Sciatic nerve (tissue), 2 donors: ENCODE measurements around the gene PEX10. TPM values are rescaled to one million over a fixed set of nuclear protein-coding genes. Genes with fewer than 3 reads are reported as not detected.
"Not testable (repeated sequence)": the region's sequence is repeated elsewhere in the genome, so short reads cannot be mapped to it uniquely, and the experiment has no call there.

ENCODE experiments used
- ATAC-seq: fragments of 200-7000 bp; cut with Tn5 transposase; one replicate; pipeline ENCODE4 v1.9.1; 2020; ENCODE audit warnings: mild to moderate bottlenecking, moderate library complexity
- DNase-seq: peaks from one replicate; pipeline ENCODE4 v3.0.0-alpha.2; 2020; ENCODE audit warnings: low spot score
- intact Hi-C: fragments of 100-400 bp; cut with DNase I; formaldehyde crosslinking; loops from one replicate; pipeline ENCODE4 v1.14.2; 2022
- total RNA-seq: library from RNA; stranded (reverse); fragmentation: NEBNext Ultra II Directional; extraction: Animal tissue kit (Norgen Biotek cat#: 25700); gene quantifications from one replicate; pipeline ENCODE4 v1.2.1, GENCODE V29; 2021
- donor health status: DM: no; HTN: no; CAD: no.
- donor health status: DM: no; HTN: no; CAD: no.

Gene PEX10
- total RNA-seq, 1 donor from 2014 or later: 18.1 TPM

DNA sequence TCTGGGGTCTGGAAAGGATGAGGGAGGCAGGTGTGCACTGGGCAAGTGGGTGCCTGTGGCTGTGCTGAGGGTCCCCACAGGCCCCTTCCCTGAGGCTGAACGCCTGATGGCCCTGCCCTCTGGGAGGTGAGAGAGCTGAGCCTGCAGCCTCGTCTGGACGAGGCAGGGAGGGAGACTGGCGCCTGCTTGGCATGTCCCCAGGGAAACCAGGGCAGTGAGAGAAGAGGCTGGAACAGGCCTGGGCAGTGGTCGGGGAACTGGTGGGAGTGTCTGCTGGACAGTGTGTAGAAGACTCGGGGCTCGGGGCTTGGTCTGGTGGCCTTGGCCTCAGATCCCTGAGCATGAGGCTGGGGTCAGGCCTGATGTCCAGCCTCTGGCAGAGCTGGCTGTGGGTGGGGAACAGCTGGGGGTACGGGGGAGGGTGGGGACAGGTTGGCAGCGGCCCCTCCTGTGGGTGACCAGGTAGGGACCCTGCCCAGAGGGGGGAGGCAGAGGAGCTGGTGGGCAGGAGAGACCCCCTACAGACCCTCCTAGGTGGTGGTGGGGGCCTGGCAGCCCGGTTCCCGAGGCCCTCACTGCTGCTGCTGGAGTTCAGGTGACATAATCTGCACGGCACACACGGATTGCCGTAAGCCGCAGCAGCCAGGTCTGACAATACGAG, 32.9 kb upstream of the PEX10 start:
- DNase-seq (no peak), ATAC-seq (no peak)
- intact Hi-C loops: no loop called here

DNA sequence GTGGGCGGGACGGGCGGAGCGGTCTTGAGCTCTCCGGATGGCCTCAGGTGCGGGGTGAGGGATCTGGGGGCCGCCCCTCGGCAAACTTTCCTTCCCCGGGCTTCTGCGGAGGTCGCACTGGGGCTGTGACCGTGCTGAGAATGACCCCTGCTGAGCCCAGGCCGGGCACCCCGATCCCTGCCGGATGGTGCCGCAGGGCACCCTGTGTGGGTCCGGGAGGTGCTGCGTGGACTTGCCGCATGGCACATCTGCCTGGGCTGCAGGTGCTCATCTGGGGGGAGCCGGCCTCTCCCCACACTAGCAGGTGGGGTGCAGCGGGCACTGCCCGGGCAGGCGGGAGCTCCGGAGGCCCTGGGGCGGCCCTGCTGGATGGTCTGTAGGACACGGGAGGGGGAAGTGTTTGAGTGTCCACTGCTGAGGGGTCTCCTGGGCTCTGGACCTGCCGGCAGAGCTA, 31.8 kb upstream of the PEX10 start:
- ATAC-seq: no peak
- intact Hi-C loops: no loop called here
- no peak for DNase-seq

DNA sequence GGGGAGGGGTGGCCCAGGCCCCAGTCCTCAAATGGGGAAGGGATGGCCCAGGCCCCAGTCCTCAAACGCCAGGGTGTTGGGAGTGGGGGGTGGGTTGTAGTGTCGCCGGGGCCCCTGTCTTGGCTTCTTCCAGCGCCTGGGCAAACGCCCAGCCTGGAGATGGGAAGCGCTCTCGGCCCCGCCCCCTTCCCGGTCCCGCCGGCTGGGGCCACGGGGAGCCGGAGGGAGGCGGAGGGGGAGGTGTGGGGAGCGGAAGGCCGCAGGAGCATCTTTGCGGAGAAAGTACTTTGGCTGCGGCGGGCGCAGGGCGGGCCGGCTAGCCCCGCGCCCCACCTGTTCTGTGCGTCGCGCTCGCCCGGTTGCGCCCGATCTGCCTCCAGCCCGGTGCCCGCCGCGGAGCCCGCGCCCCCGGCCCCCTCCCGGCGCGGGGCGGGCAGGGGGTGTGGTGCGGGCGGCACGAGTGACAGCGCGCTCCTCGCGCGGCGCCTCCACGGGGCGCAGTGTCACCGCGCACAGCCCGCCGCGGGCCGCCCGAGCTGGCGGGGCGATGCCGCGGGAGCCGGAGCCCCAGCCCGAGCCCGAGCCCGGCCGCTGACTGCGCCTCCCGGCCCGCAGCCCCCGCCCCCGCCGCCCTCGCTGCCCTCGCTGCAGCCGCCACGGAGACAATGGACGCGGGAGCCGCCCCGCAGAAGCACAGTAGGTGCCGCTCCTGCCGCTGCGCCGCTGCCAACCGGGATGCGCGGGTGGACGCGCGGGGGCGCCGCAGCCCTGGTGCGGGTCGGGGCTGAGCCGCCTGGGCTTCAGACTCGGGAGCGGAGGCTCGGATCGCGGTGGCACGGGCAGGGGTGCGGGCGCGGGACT, 31.1 kb upstream of the PEX10 start:
- ATAC-seq (no peak), DNase-seq (no peak)
- intact Hi-C loops: no loop called here

DNA sequence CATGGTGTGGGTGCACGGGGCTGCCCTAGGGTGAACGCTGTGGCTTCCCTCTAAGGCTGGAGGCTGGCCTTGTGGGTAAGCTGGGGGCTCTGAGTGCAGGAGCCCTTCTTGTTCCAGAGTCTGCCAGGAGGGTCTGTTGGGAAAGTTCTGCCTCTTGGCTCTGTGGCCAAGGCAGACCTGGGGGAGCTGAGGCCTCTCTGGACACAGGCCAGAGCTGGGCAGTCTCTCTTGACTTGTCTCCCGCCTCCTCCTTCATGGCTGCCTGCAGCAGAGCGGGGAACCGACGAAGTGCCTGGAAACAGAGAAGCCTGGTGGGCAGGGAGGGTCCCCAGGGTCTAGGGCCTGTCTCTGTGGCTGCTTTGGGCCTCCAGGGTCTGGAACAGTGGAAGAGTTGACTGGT, 30.3 kb upstream of the PEX10 start:
- no peak for DNase-seq
- intact Hi-C loops: no loop called here
- no peak for ATAC-seq

DNA sequence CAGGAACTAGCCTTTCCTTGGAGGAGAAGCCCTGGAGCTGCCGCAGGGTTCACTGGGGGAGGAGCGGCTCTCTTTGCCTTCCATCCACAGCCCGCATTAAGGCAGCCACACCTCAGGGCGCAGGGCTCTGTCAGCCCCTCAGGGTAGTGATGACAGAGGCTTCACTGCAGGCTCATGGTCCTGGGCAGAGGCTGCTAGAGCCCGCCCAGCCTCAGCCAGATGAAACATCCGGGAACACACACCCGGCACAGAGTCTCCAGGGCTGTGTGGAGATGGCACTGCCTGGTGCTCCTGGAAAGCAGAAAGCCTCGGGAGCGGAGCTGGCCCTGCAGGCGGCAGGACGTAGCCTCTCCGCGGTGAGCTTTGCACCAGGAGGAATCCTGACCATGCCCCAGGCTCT, 29.4 kb upstream of the PEX10 start:
- DNase-seq (no peak), ATAC-seq (no peak)
- intact Hi-C loops: no loop called here

DNA sequence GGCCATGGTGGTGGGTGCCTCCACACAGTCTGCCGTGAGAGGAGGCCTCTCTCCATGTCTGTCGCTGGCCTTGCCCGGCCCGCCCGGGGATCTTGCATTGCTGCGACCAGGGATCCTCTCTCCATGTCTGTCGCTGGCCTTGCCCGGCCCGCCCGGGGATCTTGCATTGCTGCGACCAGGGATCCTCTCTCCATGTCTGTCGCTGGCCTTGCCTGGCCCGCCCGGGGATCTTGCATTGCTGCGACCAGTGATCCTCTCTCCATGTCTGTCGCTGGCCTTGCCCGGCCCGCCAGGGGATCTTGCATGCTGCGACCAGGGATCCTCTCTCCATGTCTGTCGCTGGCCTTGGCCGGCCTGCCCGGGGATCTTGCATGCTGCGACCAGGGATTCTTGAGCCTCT, 28.0 kb upstream of the PEX10 start:
- DNase-seq, ATAC-seq, intact Hi-C loops: not testable (repeated sequence)

DNA sequence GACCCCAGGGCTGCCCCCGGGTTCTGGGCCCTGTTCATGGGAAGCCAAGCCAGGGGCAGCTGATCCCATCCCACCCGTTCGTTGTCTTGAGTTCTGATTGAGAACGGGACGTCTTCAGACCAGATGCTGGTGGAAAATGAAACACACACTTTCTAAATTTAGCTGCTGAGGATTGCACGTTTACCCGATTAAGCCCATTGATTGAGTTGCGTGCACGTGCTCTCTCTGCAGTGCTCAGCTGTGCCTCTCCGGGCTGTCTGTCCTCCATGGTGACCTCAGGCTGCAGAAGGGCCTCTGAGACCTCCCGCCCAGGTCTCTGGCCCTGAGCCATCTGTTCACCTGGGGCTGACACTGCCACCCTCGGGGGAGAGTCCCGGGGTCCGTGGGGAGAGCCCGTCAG, 27.0 kb upstream of the PEX10 start:
- ATAC-seq (no peak), DNase-seq (no peak)
- intact Hi-C loops: no loop called here

DNA sequence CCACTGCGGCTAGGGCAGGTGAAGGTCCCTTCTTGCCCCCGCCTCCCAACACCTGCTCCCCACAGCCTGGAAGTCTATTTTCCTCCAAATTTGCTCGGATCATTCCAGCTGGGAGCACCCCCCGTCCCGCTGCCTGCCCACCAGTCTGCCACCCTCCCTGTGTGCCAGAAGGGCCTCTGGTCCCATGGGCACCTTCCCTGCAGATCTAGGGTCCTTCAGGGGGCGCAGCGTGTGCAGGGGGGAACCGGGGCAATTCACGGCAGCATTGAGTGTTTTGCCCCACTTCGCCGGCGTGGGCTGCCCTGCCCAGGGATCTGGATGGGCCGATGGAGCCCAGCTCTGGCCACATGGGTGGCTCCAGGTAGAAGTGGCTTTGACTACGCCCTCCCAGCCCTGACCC, 26.3 kb upstream of the PEX10 start:
- intact Hi-C loops: no loop called here
- DNase-seq: no peak
- ATAC-seq: no peak

DNA sequence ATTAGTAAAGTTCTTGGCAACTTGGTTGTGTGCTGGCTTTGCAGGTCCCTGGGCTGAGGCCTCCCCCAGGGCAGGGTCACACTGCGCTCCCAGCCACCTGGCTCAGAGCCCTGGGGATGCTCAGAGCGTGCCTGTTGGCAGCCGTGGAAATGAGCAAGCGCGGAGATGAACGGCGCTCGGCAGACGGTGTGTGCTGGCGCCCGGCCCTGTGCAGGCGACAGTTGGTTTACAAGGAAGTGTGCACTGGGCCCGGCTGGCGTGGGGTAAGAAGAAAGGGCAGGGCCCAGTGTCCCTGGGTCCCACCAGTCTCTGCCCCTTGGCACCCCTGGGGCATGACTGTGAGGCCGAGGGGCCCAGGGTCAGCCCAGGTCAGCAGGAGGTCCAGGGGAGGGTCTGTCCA, 25.7 kb upstream of the PEX10 start:
- DNase-seq (no peak), ATAC-seq (no peak)
- intact Hi-C loops: no loop called here

DNA sequence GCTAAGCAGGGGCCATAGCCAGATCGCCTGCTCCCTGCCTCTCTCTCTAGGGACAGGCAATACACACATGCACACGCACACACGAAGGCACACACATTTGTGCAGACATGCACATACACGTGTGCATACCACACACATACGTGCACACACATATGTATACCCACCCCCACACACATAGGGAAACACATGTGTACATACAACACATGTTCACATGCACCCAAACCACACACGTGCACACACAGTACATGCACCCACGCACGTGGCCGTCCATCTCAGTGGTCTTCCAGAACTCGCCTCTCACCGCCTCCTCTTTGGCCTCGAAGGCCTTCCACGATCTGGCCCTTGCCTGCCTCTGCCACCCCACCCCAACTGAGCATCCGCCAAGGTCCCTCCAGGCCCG, 25.3 kb upstream of the PEX10 start:
- DNase-seq: no peak
- no peak for ATAC-seq
- intact Hi-C loops: no loop called here

DNA sequence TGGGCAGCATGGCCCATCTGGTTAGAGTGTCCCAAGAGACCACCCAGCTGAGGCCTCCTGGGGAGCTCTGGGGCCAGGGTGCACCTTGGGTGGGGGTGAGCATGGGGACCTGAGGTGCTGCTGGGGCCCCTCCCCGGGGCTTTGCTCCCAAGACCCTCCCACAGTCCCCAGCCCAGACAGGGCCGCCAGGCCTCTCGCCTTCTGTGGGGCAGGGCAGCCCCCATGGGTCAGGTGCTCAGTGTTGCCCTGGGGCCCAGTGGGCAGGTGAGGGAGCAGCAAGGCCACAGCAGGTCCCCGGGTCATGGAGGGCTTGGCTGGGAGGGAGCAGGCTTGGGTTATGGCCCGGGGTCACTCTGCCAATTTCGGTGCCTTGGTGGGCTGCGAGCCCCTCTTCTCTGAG, 24.5 kb upstream of the PEX10 start:
- ATAC-seq (no peak), DNase-seq (no peak)
- intact Hi-C loops: no loop called here

DNA sequence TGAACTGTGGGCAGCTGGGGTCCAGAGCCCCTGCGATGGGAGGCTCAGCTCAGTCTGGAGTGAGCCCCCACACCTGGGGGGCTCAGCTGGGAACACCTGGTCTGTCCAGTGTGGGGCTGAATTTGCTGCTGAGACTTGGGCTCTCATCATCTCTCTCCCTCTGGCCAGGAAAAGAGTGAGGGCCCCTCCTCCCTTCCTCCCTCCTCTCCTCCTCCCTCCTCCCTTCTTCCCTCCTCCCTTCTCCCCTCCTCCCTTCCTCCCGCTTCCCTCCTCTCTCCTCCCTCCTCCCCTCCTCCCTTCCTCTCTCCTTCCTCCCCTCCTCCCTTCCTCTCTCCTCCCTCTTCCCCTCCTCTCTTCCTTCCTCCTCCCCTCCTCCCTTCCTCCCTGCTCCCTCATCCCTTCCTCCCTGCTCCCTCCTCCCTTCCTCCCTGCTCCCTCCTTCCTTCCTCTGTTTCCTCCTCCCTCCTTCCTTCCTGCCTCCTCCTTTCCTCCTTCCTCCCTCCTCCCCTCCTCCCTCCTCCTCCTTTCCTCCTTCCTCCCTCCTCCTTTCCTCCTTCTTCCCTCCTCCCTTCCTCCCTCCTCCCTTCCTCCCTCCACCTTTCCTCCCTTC, 23.5 kb upstream of the PEX10 start:
- intact Hi-C loops: no loop called here
- ATAC-seq (no peak), DNase-seq (no peak)

DNA sequence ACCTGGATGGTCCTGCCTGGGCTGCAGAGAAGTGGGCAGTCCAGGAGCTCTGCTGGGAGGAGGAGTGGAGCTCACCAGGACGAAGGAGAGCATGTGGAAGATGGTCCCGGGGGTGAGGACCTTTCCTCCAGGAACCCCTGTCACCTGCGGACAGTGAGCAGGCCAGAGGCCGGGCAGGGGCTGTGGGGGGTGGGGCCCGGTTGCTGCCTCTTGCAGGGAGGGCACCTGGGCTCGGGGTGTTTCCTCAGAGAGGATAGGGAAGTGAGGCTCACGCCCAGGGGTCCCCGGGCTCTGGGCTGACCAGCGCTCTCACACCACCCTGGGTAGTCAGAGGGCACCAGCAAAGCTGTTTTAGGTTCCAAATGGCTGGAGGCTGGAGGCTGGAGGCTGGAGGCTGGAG, 22.7 kb upstream of the PEX10 start:
- intact Hi-C loops: no loop called here
- ATAC-seq: no peak
- no peak for DNase-seq

DNA sequence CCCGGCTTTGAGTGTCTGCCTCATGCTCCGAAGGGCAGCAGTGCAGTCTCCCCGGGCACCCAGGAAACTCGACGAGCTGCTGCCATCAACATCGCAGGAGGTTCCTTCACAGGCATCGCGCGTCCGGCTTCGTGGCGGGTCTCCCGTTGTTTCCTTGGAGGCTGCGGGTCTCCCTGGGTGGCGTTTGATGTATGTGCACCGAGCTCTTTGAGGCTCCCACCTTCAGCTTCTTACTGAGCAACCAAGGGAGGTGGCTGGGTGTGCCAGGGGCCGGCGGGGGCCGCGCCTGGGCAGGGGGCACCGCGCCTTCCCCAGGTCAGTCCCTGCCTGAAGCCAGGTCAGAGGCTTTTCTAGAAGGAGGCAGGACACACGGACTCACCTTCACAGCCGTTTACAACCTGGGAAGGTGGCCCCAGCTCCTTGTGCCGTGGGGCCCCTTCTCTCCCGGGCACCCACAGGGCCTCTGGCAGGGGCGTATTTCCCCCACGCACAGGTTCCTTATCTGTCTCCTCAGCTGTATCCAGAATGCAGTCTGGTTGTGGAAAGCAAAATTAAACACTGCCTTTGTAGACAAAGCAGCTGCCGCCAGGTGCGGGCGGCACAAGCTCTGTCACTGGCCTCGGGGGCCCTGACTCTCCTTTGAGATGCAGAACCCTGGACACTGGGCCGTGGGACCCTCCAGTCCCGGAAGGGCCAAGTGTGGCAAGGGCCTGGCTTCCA, 21.7 kb upstream of the PEX10 start:
- ATAC-seq (no peak), DNase-seq (no peak)
- intact Hi-C loops: no loop called here

DNA sequence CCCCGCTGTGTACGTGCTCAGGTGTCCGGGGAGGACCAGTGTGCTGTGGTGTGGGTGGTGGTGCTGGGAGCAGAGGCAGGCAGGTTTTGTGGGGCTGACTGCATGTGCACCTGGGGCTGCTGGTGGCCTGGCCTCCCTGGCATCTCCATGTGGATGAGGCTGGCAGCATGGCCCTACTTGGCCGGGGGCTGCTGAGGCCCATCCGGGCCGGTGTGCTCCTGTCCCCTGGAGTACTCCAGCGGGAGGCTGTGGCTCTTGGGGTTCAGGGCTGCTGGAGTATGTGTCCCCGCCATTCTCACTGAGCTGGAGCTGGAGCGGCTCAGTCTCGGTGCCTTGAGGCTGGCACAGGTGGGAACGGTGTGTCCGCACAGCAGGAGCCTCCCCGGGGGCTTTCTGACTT, 20.8 kb upstream of the PEX10 start:
- DNase-seq: no peak
- no peak for ATAC-seq
- intact Hi-C loops: no loop called here

DNA sequence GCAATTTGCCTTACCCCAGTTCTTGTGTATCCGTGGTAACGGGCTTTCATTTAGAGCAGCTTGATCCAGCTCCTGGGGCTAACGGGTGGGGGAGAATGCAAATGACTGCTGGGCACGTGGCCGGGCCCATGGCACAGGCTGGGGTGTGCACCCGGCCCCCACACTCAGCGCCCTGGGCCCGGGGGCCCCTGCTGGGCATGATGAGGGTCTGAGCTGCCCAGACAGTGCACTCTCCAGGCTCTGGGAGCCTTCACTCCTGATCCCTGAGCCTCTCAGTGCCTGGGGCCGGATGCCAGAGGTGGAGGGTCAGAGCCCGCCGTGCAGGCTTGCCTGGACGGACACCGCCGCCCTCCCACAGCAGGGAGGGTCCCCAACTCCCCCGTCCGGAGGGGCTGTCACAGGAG, 20.1 kb upstream of the PEX10 start:
- no peak for ATAC-seq
- no peak for DNase-seq
- intact Hi-C loops: no loop called here

DNA sequence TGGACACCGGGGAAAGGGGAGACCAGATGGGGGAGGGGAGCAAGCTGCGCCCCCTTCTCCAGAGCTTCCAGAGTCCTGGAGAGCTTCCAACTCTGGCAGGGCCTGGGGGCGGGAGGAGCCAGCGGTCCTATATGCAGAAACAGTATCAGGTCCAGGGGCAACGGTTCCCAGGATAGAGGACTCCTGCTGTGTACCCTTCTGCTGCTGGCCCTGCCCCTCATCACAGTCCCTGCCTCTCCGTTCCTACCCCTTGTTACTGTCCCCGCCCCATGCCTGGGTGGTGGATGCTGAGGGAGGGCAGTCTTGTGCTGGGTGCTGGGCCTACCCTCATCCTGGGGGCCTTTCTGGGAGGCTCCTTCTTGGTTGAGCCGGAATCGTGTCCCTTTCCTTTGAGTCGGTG, 19.2 kb upstream of the PEX10 start:
- intact Hi-C loops: no loop called here
- DNase-seq (no peak), ATAC-seq (no peak)

DNA sequence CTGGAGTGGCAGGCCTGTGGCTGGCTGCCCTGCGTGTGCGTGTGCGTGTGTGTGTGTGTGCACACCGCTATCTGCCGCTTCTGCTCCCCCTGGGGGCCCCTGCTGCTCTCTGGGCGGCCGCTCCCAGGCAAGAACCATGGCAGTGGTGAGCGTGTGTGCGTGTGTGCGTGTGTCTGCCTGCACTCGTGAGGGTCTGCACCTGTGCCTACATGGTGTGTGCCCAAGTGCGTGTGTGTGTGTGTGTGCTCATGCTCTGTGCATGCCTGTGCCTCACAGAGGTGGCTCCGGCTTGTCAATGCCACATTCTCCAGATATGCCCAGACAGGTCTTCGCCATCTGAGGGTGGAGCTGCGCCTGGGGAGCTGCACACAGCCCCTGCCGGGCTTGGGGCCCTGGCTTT, 18.7 kb upstream of the PEX10 start:
- no peak for DNase-seq
- intact Hi-C loops: no loop called here
- ATAC-seq: no peak

DNA sequence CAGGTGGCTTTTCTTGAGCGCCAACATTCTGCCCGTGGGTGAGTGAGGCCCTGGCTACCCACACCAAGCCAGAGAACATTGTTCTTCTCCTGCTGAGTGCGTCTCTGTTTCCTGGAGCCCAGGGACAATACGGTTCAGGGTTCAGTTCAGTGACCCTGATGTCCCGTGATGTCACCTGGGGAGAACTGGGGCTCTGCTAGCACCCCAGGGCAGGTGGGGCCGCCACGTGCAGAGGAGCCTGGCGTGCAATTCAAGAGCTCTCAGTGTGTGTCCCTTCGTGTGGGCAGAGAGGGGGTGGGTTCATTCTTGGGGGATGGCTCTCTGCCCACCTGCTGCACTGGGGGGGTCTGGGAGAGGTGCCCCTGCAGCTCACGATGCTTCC, 18.2 kb upstream of the PEX10 start:
- no peak for DNase-seq

More for the DNA sequence above, 18.2 kb upstream of the PEX10 start:
- no peak for ATAC-seq
- intact Hi-C loops: no loop called here
